ENCODE data around the gene EARS2. TPM values are rescaled to one million over a fixed set of nuclear protein-coding genes. Genes with fewer than 3 reads are reported as not detected.
A peak's percentile ranks its signal among the peaks of the same experiment; 100 is the strongest.

Gene EARS2
- total RNA-seq, 1 experiment from 2014 or later: 32.4 TPM

DNA sequence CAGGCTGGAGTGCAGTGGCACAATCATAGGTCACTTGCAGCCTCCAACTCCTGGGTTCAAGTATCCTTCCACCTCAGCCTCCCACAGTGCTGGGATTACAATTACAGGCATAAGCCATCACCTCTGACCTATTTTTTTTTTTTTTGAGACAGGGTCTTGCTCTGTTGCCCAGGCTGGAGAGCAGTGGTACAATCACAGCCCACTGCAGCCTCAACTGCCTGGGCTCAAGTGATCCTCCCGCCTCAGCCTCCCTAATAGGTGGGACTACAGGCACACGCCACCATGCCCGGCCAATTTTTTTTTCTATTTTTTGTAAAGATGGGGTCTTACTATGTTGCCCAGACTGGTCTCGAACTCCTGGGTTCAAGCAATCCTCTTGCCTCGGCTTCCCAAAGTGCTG lies 41.3 kb downstream of the EARS2 start:
- H3K27ac Mint-ChIP-seq (ENCODE audit: unreplicated experiment): peak overlapping the region; percentile 64
- DNase-seq: no peak
- H3K9me3 Mint-ChIP-seq (ENCODE audit: unreplicated experiment): no peaks in the 10 kb centered on the region
- Histone ChIP-seq H3K4me1 (no peaks in the 10 kb centered on the region), H3K4me3 (ENCODE audit: low read depth, low read length) (no peak overlapping the region), H3K36me3 (ENCODE audit: control insufficient read depth, insufficient read depth, low read length) (no peaks in the 10 kb centered on the region), H3K27me3 (replicated peaks; ENCODE audit: control insufficient read depth, insufficient read depth, low read length) (no peaks in the 10 kb centered on the region), H3K9me3 (no peaks in the 10 kb centered on the region)
- CTCF ChIA-PET: no interaction called here
- no peaks in the 10 kb centered on the region for H3K27me3 Mint-ChIP-seq (ENCODE audit: insufficient read depth, unreplicated experiment)
- TF ChIP-seq, protein P1, sequence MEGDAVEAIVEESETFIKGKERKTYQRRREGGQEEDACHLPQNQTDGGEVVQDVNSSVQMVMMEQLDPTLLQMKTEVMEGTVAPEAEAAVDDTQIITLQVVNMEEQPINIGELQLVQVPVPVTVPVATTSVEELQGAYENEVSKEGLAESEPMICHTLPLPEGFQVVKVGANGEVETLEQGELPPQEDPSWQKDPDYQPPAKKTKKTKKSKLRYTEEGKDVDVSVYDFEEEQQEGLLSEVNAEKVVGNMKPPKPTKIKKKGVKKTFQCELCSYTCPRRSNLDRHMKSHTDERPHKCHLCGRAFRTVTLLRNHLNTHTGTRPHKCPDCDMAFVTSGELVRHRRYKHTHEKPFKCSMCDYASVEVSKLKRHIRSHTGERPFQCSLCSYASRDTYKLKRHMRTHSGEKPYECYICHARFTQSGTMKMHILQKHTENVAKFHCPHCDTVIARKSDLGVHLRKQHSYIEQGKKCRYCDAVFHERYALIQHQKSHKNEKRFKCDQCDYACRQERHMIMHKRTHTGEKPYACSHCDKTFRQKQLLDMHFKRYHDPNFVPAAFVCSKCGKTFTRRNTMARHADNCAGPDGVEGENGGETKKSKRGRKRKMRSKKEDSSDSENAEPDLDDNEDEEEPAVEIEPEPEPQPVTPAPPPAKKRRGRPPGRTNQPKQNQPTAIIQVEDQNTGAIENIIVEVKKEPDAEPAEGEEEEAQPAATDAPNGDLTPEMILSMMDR (IDR thresholded peaks at IDR 0.05; ENCODE audit: insufficient read depth in 1 of 2, low read depth in 1 of 2, low read length in 1 of 2, severe bottlenecking in 1 of 2, unreplicated experiment in 1 of 2): no peak
- POLR2A ChIA-PET: no interaction called here
- peaks cover 12% of the 10 kb centered on the region for H3K4me1 Mint-ChIP-seq (ENCODE audit: low read depth, unreplicated experiment)
- H3K4me3 Mint-ChIP-seq (ENCODE audit: unreplicated experiment): no peak overlapping the region
- intact Hi-C loops (cut with micrococcal nuclease; ENCODE audit: unreplicated experiment): no loop called here
- peaks cover 29% of the 10 kb centered on the region for H3K36me3 Mint-ChIP-seq (ENCODE audit: insufficient read depth, unreplicated experiment)
- BruUV-seq (replicated peaks): no TSS peak

DNA sequence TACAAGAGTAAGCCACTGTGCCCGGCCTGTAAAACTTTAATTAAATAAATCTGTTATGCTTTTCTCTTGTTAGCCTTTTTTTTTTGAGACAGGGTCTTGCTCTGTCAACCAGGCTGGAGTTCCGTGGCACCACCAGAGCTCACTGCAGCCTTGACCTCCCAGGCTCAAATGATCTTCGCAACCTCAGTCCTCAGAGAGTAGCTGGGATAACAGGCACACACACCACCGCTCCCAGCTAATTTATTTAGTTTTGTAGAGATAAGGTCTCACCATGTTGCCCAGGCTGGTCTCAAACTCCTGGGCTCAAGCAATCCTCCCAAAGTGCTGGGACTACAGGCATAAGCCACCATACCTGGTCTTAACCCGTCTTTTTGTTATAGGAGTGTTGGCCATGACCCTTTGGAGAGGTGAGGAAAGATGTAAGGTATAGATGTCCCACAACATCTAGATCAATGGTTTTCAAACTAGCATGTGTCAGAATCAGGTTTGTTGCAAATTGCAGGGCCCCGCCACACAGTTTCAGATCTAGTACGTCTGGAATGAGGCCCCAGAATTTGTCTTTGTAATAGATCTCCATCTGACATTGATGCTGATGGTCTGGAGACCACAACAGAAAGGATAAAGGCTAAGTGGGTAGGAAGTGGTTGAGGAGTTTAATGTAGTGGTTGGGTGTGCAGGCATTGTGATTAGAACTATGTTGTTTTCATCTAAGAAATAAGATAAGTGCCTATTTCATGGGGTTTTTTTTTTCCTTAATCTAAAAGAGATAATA lies 42.6 kb downstream of the EARS2 start:
- Histone ChIP-seq H3K27me3 (replicated peaks; ENCODE audit: control insufficient read depth, insufficient read depth, low read length) (no peaks in the 10 kb centered on the region), H3K9me3 (no peaks in the 10 kb centered on the region), H3K4me3 (ENCODE audit: low read depth, low read length) (no peak overlapping the region), H3K4me1 (no peaks in the 10 kb centered on the region), H3K36me3 (ENCODE audit: control insufficient read depth, insufficient read depth, low read length) (no peaks in the 10 kb centered on the region)
- H3K9me3 Mint-ChIP-seq (ENCODE audit: unreplicated experiment): no peaks in the 10 kb centered on the region
- peaks cover 34% of the 10 kb centered on the region for H3K36me3 Mint-ChIP-seq (ENCODE audit: insufficient read depth, unreplicated experiment)
- H3K4me3 Mint-ChIP-seq (ENCODE audit: unreplicated experiment): no peak overlapping the region
- H3K27me3 Mint-ChIP-seq (ENCODE audit: insufficient read depth, unreplicated experiment): no peaks in the 10 kb centered on the region
- no peak for DNase-seq
- TF ChIP-seq, protein P1 (IDR thresholded peaks at IDR 0.05; ENCODE audit: insufficient read depth in 1 of 2, low read depth in 1 of 2, low read length in 1 of 2, severe bottlenecking in 1 of 2, unreplicated experiment in 1 of 2): no peak
- intact Hi-C loops (cut with micrococcal nuclease; ENCODE audit: unreplicated experiment): no loop called here
- CTCF ChIA-PET: interaction anchor here (0.6 kb wide), 1 partner anchor 1323 kb away, joined by 3 read pairs; no protein-coding TSS in a partner anchor
- H3K27ac Mint-ChIP-seq (ENCODE audit: unreplicated experiment): no peak overlapping the region
- POLR2A ChIA-PET: no interaction called here
- BruUV-seq (replicated peaks): no TSS peak
- H3K4me1 Mint-ChIP-seq (ENCODE audit: low read depth, unreplicated experiment): peaks cover 17% of the 10 kb centered on the region

DNA sequence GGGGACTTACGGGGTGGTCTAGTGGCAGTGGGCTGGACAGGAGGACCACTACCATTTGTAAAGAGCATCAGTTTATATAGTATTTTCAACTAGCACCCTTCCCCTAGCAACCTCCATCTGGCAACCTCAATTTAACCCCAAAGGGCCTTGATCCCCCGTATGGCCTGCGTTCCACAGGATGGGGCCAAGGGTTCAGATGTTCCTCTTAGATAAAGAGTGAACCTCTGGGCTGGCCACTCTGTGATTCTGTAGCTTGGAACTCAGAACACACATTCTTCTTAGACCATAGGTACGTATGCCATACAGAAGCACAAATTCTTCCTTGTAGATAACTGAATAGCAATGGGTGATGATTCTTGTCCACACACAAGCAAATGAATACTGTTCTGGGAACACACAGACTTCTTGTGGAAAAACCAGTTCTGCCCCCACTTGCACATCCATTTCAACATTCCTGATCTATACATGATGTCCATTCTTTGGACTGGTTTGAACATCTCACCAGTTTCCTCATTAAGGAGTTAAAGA lies 44.9 kb downstream of the EARS2 start:
- intact Hi-C loops (cut with micrococcal nuclease; ENCODE audit: unreplicated experiment): no loop called here
- Mint-ChIP-seq H3K4me1 (ENCODE audit: low read depth, unreplicated experiment) (peaks cover 31% of the 10 kb centered on the region), H3K27me3 (ENCODE audit: insufficient read depth, unreplicated experiment) (no peaks in the 10 kb centered on the region), H3K27ac (ENCODE audit: unreplicated experiment) (peak overlapping the region; percentile 73), H3K36me3 (ENCODE audit: insufficient read depth, unreplicated experiment) (peaks cover 35% of the 10 kb centered on the region), H3K4me3 (ENCODE audit: unreplicated experiment) (no peak overlapping the region), H3K9me3 (ENCODE audit: unreplicated experiment) (peaks cover 6% of the 10 kb centered on the region)
- TF ChIP-seq, protein P1 (IDR thresholded peaks at IDR 0.05; ENCODE audit: insufficient read depth in 1 of 2, low read depth in 1 of 2, low read length in 1 of 2, severe bottlenecking in 1 of 2, unreplicated experiment in 1 of 2): no peak
- Histone ChIP-seq H3K27me3 (replicated peaks; ENCODE audit: control insufficient read depth, insufficient read depth, low read length) (no peaks in the 10 kb centered on the region), H3K9me3 (no peaks in the 10 kb centered on the region), H3K4me1 (no peaks in the 10 kb centered on the region), H3K36me3 (ENCODE audit: control insufficient read depth, insufficient read depth, low read length) (no peaks in the 10 kb centered on the region), H3K4me3 (ENCODE audit: low read depth, low read length) (no peak overlapping the region)
- CTCF ChIA-PET: no interaction called here
- DNase-seq: no peak
- no TSS peak for BruUV-seq (replicated peaks)
- POLR2A ChIA-PET: no interaction called here

All from Caco-2 (cell line).